ENCODE data around the gene CPT1C.
A peak's percentile ranks its signal among the peaks of the same experiment; 100 is the strongest.

CPT1C gene

DNA sequence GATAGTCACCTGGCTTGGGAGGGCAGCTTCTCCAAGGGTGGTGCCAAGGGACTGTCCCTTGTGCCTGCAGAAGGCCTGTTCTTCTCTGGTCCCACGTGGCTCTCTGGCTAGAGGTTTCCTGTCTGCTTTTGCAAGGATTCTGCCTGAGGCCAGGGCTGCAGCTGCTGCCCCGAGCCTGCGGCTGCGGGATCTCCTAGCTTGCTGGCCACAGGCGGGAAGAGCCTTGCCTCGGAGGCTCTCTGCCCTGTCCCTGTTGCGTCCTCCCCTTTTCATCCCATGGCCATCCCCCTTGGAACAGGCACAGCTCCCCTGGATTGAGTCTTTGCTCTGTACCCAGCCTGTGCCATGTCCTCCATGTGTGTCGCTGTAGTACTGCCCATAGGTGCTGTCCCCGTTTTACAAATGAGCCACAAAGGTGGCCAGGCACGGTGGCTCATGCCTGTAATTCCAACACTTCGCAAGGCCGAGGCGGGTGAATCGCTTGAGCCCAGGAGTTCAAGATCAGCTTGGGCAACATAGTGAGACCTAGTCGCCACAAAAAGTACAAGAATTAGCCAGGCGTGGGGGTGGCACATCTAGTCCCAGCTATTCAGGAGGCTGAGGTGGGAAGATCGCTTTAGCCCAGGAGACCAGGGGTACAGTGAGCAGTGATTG lies 34.3 kb upstream of the CPT1C start:
- Histone ChIP-seq H3K4me3 (ENCODE audit: insufficient read length, low read depth) (no peak overlapping the region), H3K27me3 (ENCODE audit: insufficient read depth, insufficient read length) (no peaks in the 10 kb centered on the region), H3K4me1 (ENCODE audit: insufficient read depth, insufficient read length) (peaks cover 22% of the 10 kb centered on the region), H3K9me3 (ENCODE audit: insufficient read depth, low read length) (no peaks in the 10 kb centered on the region; the same call in 1 of the 2 replicates), H3K36me3 (ENCODE audit: insufficient read depth, insufficient read length, low read length) (peaks cover 90% of the 10 kb centered on the region), H3K9ac (ENCODE audit: insufficient read length, low read depth) (peak overlapping the region; percentile 66)
- TF ChIP-seq ZNF274 (IDR thresholded peaks at IDR 0.05; ENCODE audit: low read depth, low read length), result no peak
- TF ChIP-seq SUZ12 (IDR thresholded peaks at IDR 0.05; ENCODE audit: extremely low read depth, insufficient read depth, insufficient read length), result no peak
- no peak for DNase-seq (ENCODE audit: low read depth, low spot score)

DNA sequence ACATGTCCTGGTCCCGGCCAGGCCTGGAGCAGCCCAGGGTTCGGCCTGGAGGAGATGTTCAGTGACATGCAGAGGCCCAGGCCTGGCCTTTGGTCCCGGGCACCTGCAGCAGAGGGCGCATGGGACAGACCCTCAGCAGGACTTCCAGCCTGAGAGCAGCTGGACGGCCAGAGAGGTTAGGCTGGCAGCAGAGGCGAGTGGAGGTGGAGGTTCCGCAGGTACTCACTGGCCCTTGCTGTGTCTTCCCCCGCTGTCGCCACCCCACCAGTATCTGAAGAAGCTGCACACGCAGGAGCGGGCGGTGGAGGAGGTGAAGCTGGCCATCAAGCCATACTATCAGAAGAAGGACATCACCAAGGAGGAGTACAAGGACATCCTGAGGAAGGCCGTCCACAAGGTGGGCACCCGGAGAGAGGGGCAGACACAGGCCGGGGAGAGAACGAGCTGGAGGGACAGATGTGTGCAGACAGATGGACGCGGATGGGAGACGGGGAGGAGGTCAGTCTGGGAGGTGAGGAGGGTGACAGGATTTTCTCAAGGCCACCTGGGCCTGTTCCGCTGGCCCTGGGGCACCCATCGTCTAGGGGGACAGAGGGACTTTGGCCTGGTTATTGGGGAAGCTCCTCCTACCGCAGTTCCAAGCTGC lies 33.3 kb upstream of the CPT1C start:
- no peak for DNase-seq (ENCODE audit: low read depth, low spot score)
- TF ChIP-seq SUZ12 (IDR thresholded peaks at IDR 0.05; ENCODE audit: extremely low read depth, insufficient read depth, insufficient read length) (no peak), YY1 (IDR thresholded peaks at IDR 0.05; ENCODE audit: insufficient read depth, insufficient read length) (no peak), ZNF274 (IDR thresholded peaks at IDR 0.05; ENCODE audit: low read depth, low read length) (no peak)
- no peak overlapping the region for H3K4me3 ChIP-seq (ENCODE audit: insufficient read length, low read depth)
- H3K36me3 ChIP-seq (ENCODE audit: insufficient read depth, insufficient read length, low read length), result peaks cover 92% of the 10 kb centered on the region
- no peaks in the 10 kb centered on the region for H3K27me3 ChIP-seq (ENCODE audit: insufficient read depth, insufficient read length)
- peak overlapping the region; percentile 42 for H3K9ac ChIP-seq (ENCODE audit: insufficient read length, low read depth)
- H3K9me3 ChIP-seq (ENCODE audit: insufficient read depth, low read length), result no peaks in the 10 kb centered on the region; the same call in 1 of the 2 replicates
- peaks cover 22% of the 10 kb centered on the region for H3K4me1 ChIP-seq (ENCODE audit: insufficient read depth, insufficient read length)

DNA sequence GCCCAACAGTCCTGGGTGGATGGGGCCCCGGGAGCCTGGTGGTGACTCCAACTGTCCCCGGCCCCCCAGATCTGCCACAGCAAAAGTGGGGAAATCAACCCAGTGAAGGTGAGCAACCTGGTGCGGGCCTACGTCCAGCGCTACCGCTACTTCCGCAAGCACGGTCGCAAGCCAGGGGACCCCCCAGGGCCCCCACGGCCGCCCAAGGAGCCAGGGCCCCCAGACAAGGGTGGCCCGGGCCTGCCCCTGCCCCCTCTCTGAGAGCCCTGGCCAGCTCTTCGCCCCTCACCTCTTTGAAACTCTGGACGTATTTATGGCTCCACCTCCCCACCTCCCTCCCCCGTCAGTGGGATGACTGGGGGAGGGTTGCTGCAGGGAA lies 32.8 kb upstream of the CPT1C start:
- no peak overlapping the region for H3K4me3 ChIP-seq (ENCODE audit: insufficient read length, low read depth)
- peaks cover 24% of the 10 kb centered on the region for H3K4me1 ChIP-seq (ENCODE audit: insufficient read depth, insufficient read length)
- H3K9ac ChIP-seq (ENCODE audit: insufficient read length, low read depth), result peak overlapping the region; percentile 42
- TF ChIP-seq YY1 (IDR thresholded peaks at IDR 0.05; ENCODE audit: insufficient read depth, insufficient read length) (no peak), ZNF274 (IDR thresholded peaks at IDR 0.05; ENCODE audit: low read depth, low read length) (no peak), SUZ12 (IDR thresholded peaks at IDR 0.05; ENCODE audit: extremely low read depth, insufficient read depth, insufficient read length) (no peak)
- DNase-seq (ENCODE audit: low read depth, low spot score), result no peak
- peaks cover 93% of the 10 kb centered on the region for H3K36me3 ChIP-seq (ENCODE audit: insufficient read depth, insufficient read length, low read length)
- no peaks in the 10 kb centered on the region; the same call in 1 of the 2 replicates for H3K9me3 ChIP-seq (ENCODE audit: insufficient read depth, low read length)
- H3K27me3 ChIP-seq (ENCODE audit: insufficient read depth, insufficient read length), result no peaks in the 10 kb centered on the region

DNA sequence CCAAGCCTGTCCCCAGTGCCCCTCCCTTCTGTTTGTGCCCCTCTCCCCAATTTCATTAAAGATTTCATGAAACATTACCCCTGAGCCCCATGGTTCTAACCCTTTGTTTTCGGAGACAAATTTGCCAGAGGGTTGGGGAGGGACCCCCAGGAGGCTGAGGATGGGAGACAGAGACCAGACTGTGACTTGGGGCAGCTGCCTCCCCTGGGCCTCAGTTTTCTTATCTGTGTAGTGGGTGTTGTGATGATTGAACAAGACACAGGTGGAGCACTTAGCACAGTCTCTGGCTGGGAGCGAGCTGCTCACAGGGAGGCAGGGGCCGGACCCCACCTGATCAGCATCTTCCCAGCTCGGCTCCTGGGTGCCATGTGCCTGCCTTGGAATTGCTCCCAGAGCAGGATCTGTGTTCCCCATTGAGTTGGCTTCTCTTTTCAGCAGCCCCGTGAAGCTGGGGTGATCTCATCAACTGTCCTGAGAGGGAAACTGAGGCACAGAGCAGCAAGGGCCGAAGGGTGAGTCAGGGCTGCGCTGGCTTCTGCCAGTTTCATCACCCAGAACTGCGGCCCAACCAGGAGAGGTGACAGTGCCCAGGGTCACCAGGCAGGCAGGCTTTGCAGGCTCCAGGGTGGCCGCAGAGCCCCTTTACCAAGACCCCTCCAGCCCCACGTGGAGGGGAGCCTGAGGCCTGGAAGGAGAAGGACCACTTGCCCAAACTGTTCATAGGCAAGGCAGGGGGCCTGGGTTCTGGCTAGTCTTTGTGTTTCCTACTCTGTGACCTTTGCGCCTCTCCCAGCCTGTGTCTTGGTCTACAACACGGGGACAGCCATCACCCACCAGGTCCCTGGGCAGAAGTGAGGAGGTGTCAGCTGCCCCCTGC lies 32.1 kb upstream of the CPT1C start:
- no peak for TF ChIP-seq ZNF274 (IDR thresholded peaks at IDR 0.05; ENCODE audit: low read depth, low read length)
- TF ChIP-seq YY1 (IDR thresholded peaks at IDR 0.05; ENCODE audit: insufficient read depth, insufficient read length), result no peak
- no peak for TF ChIP-seq SUZ12 (IDR thresholded peaks at IDR 0.05; ENCODE audit: extremely low read depth, insufficient read depth, insufficient read length)
- Histone ChIP-seq H3K36me3 (ENCODE audit: insufficient read depth, insufficient read length, low read length) (peaks cover 90% of the 10 kb centered on the region), H3K4me3 (ENCODE audit: insufficient read length, low read depth) (no peak overlapping the region), H3K9me3 (ENCODE audit: insufficient read depth, low read length) (no peaks in the 10 kb centered on the region; the same call in 1 of the 2 replicates), H3K27me3 (ENCODE audit: insufficient read depth, insufficient read length) (no peaks in the 10 kb centered on the region), H3K4me1 (ENCODE audit: insufficient read depth, insufficient read length) (peaks cover 24% of the 10 kb centered on the region), H3K9ac (ENCODE audit: insufficient read length, low read depth) (no peak overlapping the region)
- DNase-seq (ENCODE audit: low read depth, low spot score), result no peak

DNA sequence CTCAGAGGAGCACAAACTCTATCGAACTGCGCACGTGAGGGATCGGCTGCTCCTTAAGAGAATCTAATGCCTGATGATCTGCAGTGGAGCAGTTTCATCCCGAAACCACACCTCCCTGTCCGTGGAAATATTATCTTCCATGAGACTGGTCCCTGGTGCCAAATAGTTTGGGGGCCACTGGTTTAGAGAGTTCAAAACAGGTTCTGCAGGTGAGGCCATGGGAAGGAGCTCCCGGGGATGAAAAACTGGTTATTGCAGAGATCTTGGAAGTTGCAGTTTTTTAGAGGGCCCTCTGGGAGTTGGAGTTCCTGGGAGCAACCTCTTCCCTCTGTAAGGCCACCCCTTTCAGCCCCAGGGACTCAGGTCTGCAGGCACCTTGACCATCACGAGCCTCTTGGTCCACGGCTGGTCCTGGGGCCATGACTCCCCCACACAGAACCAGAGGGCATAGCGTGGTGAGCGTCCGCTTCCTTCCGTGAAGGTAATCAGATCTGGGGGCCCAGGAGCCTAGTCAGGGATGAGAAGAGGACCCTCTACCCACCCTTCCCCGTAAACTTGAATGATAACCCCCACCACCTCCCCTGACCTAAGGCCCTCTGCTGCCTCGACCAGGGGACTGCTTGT lies 30.5 kb upstream of the CPT1C start:
- no peak overlapping the region for H3K4me3 ChIP-seq (ENCODE audit: insufficient read length, low read depth)
- DNase-seq (ENCODE audit: low read depth, low spot score), result no peak
- H3K4me1 ChIP-seq (ENCODE audit: insufficient read depth, insufficient read length), result peaks cover 24% of the 10 kb centered on the region
- no peaks in the 10 kb centered on the region for H3K27me3 ChIP-seq (ENCODE audit: insufficient read depth, insufficient read length)
- H3K9ac ChIP-seq (ENCODE audit: insufficient read length, low read depth), result peak overlapping the region; percentile 3
- no peaks in the 10 kb centered on the region; the same call in 1 of the 2 replicates for H3K9me3 ChIP-seq (ENCODE audit: insufficient read depth, low read length)
- TF ChIP-seq YY1 (IDR thresholded peaks at IDR 0.05; ENCODE audit: insufficient read depth, insufficient read length) (no peak), ZNF274 (IDR thresholded peaks at IDR 0.05; ENCODE audit: low read depth, low read length) (no peak), SUZ12 (IDR thresholded peaks at IDR 0.05; ENCODE audit: extremely low read depth, insufficient read depth, insufficient read length) (no peak)
- H3K36me3 ChIP-seq (ENCODE audit: insufficient read depth, insufficient read length, low read length), result peaks cover 75% of the 10 kb centered on the region

DNA sequence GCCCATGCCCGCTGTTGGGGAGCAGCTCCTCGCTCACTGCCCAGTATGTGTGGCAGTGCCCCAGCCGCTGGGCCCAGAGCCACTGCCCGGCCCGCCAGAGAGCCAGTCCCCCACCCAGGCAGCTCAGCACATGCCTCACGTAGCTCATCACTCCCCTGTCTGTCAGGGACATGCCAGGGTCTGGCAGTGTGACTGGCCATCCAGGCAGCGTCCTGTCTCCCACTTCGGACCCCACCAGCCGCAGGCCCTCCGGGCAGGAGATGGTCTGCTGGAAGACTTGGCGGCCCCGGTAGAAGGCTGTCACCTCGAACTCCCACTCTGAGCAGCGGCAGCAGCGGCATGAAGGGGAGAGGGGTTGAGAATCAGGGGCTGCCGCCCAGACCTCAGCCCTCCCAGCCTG lies 28.9 kb upstream of the CPT1C start:
- Histone ChIP-seq H3K9ac (ENCODE audit: insufficient read length, low read depth) (no peak overlapping the region), H3K9me3 (ENCODE audit: insufficient read depth, low read length) (no peaks in the 10 kb centered on the region; the same call in 1 of the 2 replicates), H3K4me1 (ENCODE audit: insufficient read depth, insufficient read length) (peaks cover 14% of the 10 kb centered on the region), H3K4me3 (ENCODE audit: insufficient read length, low read depth) (no peak overlapping the region), H3K27me3 (ENCODE audit: insufficient read depth, insufficient read length) (no peaks in the 10 kb centered on the region), H3K36me3 (ENCODE audit: insufficient read depth, insufficient read length, low read length) (peaks cover 60% of the 10 kb centered on the region)
- no peak for DNase-seq (ENCODE audit: low read depth, low spot score)
- TF ChIP-seq ZNF274 (IDR thresholded peaks at IDR 0.05; ENCODE audit: low read depth, low read length) (no peak), SUZ12 (IDR thresholded peaks at IDR 0.05; ENCODE audit: extremely low read depth, insufficient read depth, insufficient read length) (no peak), YY1 (IDR thresholded peaks at IDR 0.05; ENCODE audit: insufficient read depth, insufficient read length) (no peak)
